Trophoblast cell (in vitro differentiated cells and primary cell): ENCODE data around the gene MTRFR.
"Not testable (repeated sequence)": the region's sequence is repeated elsewhere in the genome, so short reads cannot be mapped to it uniquely, and the experiment has no call there.

Source experiments
- DNase-seq, 2 donors: peaks; one replicate each; pipeline ENCODE4 v3.0.0-alpha.2; 2016
- H2AFZ ChIP-seq: 2 replicates; pipeline ENCODE4 v1.6.1; 2013; ENCODE audit warnings: low read length, moderate library complexity, mild to moderate bottlenecking; ENCODE audit not compliant: insufficient read depth, poor library complexity
- H2AK5ac ChIP-seq: 2 replicates; pipeline ENCODE4 v1.6.1; 2013; ENCODE audit warnings: mild to moderate bottlenecking, low read length
- H2BK120ac ChIP-seq: 2 replicates; pipeline ENCODE4 v1.6.1; 2013; ENCODE audit warnings: low read length, mild to moderate bottlenecking, moderate library complexity; ENCODE audit not compliant: insufficient read depth, poor library complexity
- H2BK12ac ChIP-seq: 2 replicates; pipeline ENCODE4 v1.6.1; 2013; ENCODE audit warnings: mild to moderate bottlenecking, low read length, moderate library complexity
- H2BK5ac ChIP-seq: 2 replicates; pipeline ENCODE4 v1.6.1; 2013; ENCODE audit warnings: low read length, low read depth, moderate library complexity, mild to moderate bottlenecking; ENCODE audit not compliant: poor library complexity
- H3K14ac ChIP-seq: 2 replicates; pipeline ENCODE4 v1.6.1; 2013; ENCODE audit warnings: mild to moderate bottlenecking, low read length
- H3K18ac ChIP-seq: 2 replicates; pipeline ENCODE4 v1.6.1; 2013; ENCODE audit warnings: mild to moderate bottlenecking, low read length
- H3K23ac ChIP-seq: 2 replicates; pipeline ENCODE4 v1.6.1; 2013; ENCODE audit warnings: low read length
- H3K27ac ChIP-seq: 2 replicates; pipeline ENCODE4 v1.5.1; 2013; ENCODE audit warnings: low read depth, mild to moderate bottlenecking, inconsistent platforms, low read length, moderate library complexity
- H3K27me3 ChIP-seq: 2 replicates; pipeline ENCODE4 v1.6.1; 2013; ENCODE audit warnings: inconsistent platforms, mild to moderate bottlenecking, low read length, moderate library complexity; ENCODE audit not compliant: insufficient read depth
- H3K36me3 ChIP-seq, 2 experiments: 1 replicate in 1 of 2; 2 replicates in 1 of 2; pipeline ENCODE4 v1.6.1; 2013; ENCODE audit warnings: low read length in 2 of 2, mild to moderate bottlenecking in 2 of 2, moderate library complexity in 1 of 2; ENCODE audit not compliant: insufficient read depth in 2 of 2, control insufficient read depth in 1 of 2
- H3K4ac ChIP-seq: 2 replicates; pipeline ENCODE4 v1.6.1; 2013; ENCODE audit warnings: low read depth, mild to moderate bottlenecking, low read length, moderate library complexity
- H3K4me1 ChIP-seq, 2 experiments: 1 replicate in 1 of 2; 2 replicates in 1 of 2; pipeline ENCODE4 v1.6.1; 2013; ENCODE audit warnings: low read length in 2 of 2, mild to moderate bottlenecking in 2 of 2, moderate library complexity in 1 of 2; ENCODE audit not compliant: insufficient read depth in 2 of 2, control insufficient read depth in 1 of 2
- H3K4me2 ChIP-seq: 2 replicates; pipeline ENCODE4 v1.6.1; 2013; ENCODE audit warnings: inconsistent platforms, mild to moderate bottlenecking, low read length, moderate library complexity
- H3K4me3 ChIP-seq: 2 replicates; pipeline ENCODE4 v1.5.1; 2013; ENCODE audit warnings: mild to moderate bottlenecking, low read depth, low read length, inconsistent platforms
- H3K79me1 ChIP-seq: one replicate; pipeline ENCODE4 v1.6.1; 2013; ENCODE audit warnings: low read length
- H3K79me2 ChIP-seq: 2 replicates; pipeline ENCODE4 v1.6.1; 2013; ENCODE audit warnings: low read length, mild to moderate bottlenecking; ENCODE audit not compliant: control insufficient read depth, insufficient read depth, poor library complexity
- H3K9ac ChIP-seq: 2 replicates; pipeline ENCODE4 v1.6.1; 2013; ENCODE audit warnings: mild to moderate bottlenecking, low read length
- H3K9me3 ChIP-seq: 2 replicates; pipeline ENCODE4 v1.6.1; 2013; ENCODE audit warnings: low read depth, mild to moderate bottlenecking, control low read depth, inconsistent platforms, low read length; ENCODE audit not compliant: insufficient read depth
- H4K12ac ChIP-seq: 2 replicates; pipeline ENCODE4 v1.6.1; 2013; ENCODE audit warnings: low read depth, mild to moderate bottlenecking, low read length, moderate library complexity
- H4K8ac ChIP-seq: 2 replicates; pipeline ENCODE4 v1.6.1; 2013; ENCODE audit warnings: low read depth, mild to moderate bottlenecking, low read length, moderate library complexity
- H4K91ac ChIP-seq: one replicate; pipeline ENCODE4 v1.6.1; 2013; ENCODE audit warnings: low read depth, mild to moderate bottlenecking, low read length, moderate library complexity
- WGBS: extraction: QIAGEN DNeasy Blood & Tissue Kit; methylation state at CpG from one replicate; pipeline ENCODE4 v1.1.7; 2013; ENCODE audit warnings: missing lambda C conversion rate; ENCODE audit not compliant: insufficient read length, insufficient coverage; ENCODE audit errors: extremely low coverage; 5-methylcytosine and 5-hydroxymethylcytosine counted together

Gene MTRFR

DNA sequence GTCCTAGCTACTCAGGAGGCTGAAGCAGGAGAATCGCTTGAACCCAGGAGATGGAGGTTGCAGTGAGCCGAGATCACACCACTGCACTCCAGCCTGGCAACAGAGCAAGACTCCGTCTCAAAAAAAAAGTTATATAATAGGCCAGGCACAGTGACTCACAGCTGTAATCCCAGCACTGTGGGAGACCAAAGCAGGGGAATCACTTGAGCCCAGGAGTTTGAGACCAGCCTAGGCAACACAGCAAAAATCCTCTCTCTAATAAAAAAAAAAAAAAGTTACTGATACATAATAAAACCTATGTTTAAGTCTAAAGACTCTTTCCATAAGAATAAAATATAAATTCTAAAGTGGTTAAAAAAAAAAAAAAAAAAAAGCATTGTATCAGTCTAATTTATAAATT, 26.4 kb upstream of the MTRFR start:
- H4K12ac ChIP-seq, H3K4me3 ChIP-seq, H2BK12ac ChIP-seq, H3K14ac ChIP-seq, H3K9ac ChIP-seq, H3K23ac ChIP-seq, H2AK5ac ChIP-seq, H3K27me3 ChIP-seq, H3K4me2 ChIP-seq, H3K18ac ChIP-seq, H3K79me1 ChIP-seq, H3K4me1 ChIP-seq, H4K91ac ChIP-seq, H3K27ac ChIP-seq, DNase-seq, H3K79me2 ChIP-seq, H3K4ac ChIP-seq, H2AFZ ChIP-seq, H3K9me3 ChIP-seq, H4K8ac ChIP-seq, H2BK5ac ChIP-seq, H2BK120ac ChIP-seq: not testable (repeated sequence)
- no CpG with 5 or more reads among the region's 3 CpGs for WGBS
- peaks cover 8 to 10% of the 10 kb centered on the region in 2 experiments for H3K36me3 ChIP-seq

DNA sequence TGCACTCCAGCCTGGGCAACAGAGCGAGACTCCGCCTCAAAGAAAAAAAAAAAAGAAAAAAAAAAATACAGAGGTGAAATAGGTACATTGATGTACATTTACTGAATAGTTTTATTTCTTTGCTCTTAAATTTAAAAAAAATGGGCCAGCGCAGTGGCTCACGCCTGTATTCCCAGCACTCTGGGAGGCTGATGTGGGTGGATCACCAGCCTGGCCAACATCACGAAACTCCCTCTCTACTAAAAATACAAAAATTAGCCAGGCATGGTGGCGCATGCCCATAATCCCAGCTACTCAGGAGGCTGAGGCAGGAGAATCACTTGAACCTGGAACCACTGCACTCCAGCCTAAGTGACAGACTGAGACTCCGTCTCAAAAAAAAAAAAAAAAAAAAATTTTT, 25.4 kb upstream of the MTRFR start:
- H2BK5ac ChIP-seq, H3K4ac ChIP-seq, H3K9me3 ChIP-seq, H3K4me3 ChIP-seq, H4K91ac ChIP-seq, H4K12ac ChIP-seq, H2BK120ac ChIP-seq, H3K36me3 ChIP-seq, H2BK12ac ChIP-seq, H2AK5ac ChIP-seq, H3K18ac ChIP-seq, H3K14ac ChIP-seq, H3K79me1 ChIP-seq, H3K27ac ChIP-seq, DNase-seq, H3K4me1 ChIP-seq, H3K4me2 ChIP-seq, H3K9ac ChIP-seq, H2AFZ ChIP-seq, H3K79me2 ChIP-seq, H3K23ac ChIP-seq, H4K8ac ChIP-seq, H3K27me3 ChIP-seq: not testable (repeated sequence)
- WGBS, result no CpG with 5 or more reads among the region's 7 CpGs

DNA sequence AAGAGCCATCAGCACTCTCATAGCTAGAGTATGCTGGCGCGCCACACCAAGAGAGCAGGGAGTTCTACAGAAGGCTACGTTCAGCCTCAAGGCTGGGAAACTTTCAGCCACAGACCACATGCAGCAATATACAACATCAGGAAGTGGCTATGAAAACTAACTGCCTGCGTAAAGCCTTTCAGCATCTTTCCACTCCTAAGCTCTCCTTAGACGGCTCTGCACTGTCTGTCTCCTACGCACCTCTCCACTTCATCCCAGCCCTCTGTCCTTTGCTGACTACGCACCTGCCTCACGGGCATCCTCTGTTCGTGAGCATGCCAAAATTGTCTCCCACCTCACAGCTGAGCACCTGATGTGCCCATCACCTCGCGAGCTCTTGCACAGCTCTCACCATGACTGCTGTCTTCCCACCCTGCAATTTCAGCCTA, 10.0 kb upstream of the MTRFR start:
- WGBS, result no CpG with 5 or more reads among the region's 11 CpGs
- no peak overlapping the region for H3K4me3 ChIP-seq
- DNase-seq, result no peak

GRCh38 chr12:123225443-123225842, 7.8 kb upstream of the MTRFR start:
- no CpG with 5 or more reads among the region's 2 CpGs for WGBS
- no peak overlapping the region for H3K4me2 ChIP-seq
- no peaks in the 10 kb centered on the region for H3K4me1 ChIP-seq
- no peak overlapping the region for H3K4ac ChIP-seq
- no peaks in the 10 kb centered on the region for H3K9me3 ChIP-seq
- H4K91ac ChIP-seq, result no peak overlapping the region
- no peak overlapping the region for H3K23ac ChIP-seq
- H3K79me1 ChIP-seq, result no peaks in the 10 kb centered on the region
- no peak for DNase-seq
- no peak overlapping the region for H2AFZ ChIP-seq
- H2BK12ac ChIP-seq, result no peak overlapping the region
- H4K12ac ChIP-seq, result no peak overlapping the region
- H3K4me3 ChIP-seq, result no peak overlapping the region
- no peak overlapping the region for H2BK5ac ChIP-seq
- no peaks in the 10 kb centered on the region for H3K79me2 ChIP-seq
- no peak overlapping the region for H4K8ac ChIP-seq
- no peak overlapping the region for H3K9ac ChIP-seq
- no peak overlapping the region for H2BK120ac ChIP-seq
- H3K36me3 ChIP-seq, result peaks cover 5 to 8% of the 10 kb centered on the region in 2 experiments
- no peaks in the 10 kb centered on the region for H3K27me3 ChIP-seq
- no peak overlapping the region for H3K18ac ChIP-seq
- H3K14ac ChIP-seq, result no peak overlapping the region
- H3K27ac ChIP-seq, result no peak overlapping the region
- no peak overlapping the region for H2AK5ac ChIP-seq

More for the DNA sequence above, 10.0 kb upstream of the MTRFR start:
- Histone ChIP-seq H3K9ac (peak overlapping the region; percentile 12), H4K91ac (no peak overlapping the region), H3K4ac (no peak overlapping the region), H3K4me2 (no peak overlapping the region), H3K36me3 (peaks cover 10 to 12% of the 10 kb centered on the region in 2 experiments), H3K4me1 (no peaks in the 10 kb centered on the region), H3K79me2 (no peaks in the 10 kb centered on the region), H2BK120ac (no peak overlapping the region), H3K18ac (no peak overlapping the region), H3K23ac (no peak overlapping the region), H3K27me3 (no peaks in the 10 kb centered on the region), H3K27ac (no peak overlapping the region), H3K14ac (no peak overlapping the region), H4K12ac (no peak overlapping the region), H2AK5ac (no peak overlapping the region), H3K79me1 (no peaks in the 10 kb centered on the region), H4K8ac (no peak overlapping the region), H3K9me3 (no peaks in the 10 kb centered on the region), H2BK12ac (no peak overlapping the region), H2AFZ (no peak overlapping the region), H2BK5ac (no peak overlapping the region)
